GM10266 (cell line): Measurements from ENCODE around the gene LIN52.

ENCODE experiments used
- DNase-seq: peaks from one replicate; pipeline ENCODE4 v3.0.0; 2012; ENCODE audit errors: extremely low spot score
- TF ChIP-seq, protein P1 (sequence below): IDR thresholded peaks from 2 replicates; pipeline ENCODE4 v1.5.1; 2012; ENCODE audit warnings: mild to moderate bottlenecking, low read depth; ENCODE audit not compliant: control insufficient read depth, insufficient read depth; ENCODE audit errors: missing control alignments

LIN52 gene

DNA sequence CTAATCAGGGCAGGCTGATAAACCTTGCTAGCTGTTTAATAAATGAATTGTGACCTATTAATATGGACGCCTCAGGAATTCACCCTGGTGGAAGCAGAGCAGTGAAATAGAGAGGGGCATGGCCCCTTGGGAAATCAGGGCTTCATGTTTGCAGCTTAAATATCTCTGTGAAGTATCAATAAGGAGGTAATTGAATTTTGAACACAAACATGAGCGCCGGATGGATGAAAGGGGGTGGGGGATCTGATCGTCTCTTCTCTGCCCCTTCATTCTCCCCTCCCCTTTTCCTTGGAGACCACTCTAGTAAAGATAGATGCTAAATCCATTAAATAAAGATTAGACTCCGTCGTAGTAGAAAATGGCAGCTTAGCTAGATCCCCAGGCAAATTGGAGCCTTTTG lies 70.5 kb downstream of the LIN52 start:
- DNase-seq: no peak
- TF ChIP-seq, protein P1, sequence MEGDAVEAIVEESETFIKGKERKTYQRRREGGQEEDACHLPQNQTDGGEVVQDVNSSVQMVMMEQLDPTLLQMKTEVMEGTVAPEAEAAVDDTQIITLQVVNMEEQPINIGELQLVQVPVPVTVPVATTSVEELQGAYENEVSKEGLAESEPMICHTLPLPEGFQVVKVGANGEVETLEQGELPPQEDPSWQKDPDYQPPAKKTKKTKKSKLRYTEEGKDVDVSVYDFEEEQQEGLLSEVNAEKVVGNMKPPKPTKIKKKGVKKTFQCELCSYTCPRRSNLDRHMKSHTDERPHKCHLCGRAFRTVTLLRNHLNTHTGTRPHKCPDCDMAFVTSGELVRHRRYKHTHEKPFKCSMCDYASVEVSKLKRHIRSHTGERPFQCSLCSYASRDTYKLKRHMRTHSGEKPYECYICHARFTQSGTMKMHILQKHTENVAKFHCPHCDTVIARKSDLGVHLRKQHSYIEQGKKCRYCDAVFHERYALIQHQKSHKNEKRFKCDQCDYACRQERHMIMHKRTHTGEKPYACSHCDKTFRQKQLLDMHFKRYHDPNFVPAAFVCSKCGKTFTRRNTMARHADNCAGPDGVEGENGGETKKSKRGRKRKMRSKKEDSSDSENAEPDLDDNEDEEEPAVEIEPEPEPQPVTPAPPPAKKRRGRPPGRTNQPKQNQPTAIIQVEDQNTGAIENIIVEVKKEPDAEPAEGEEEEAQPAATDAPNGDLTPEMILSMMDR: no peak

DNA sequence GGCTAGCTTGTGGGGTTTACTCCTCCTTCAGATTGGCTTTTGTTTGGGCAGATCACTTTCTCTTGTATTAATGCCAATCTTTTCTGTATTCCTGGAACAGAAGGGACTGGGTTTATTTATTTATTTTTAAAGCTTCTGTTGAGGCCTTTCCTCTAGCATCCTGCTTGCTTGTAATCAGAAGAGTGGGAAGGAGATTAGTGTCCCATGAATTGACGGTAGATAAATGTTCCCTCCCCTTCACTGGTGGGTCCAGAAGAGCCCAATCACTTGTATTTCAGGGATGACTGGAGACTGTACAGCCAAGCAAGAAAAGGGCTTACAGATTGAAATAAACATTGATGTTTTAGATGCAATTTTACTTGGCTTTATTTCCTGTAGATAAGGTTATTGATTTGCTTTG lies 71.0 kb downstream of the LIN52 start:
- TF ChIP-seq, protein P1: no peak
- no peak for DNase-seq

GRCh38 chr14:74160763-74161162 lies 76.0 kb downstream of the LIN52 start:
- no peak for DNase-seq
- TF ChIP-seq, protein P1: no peak

GRCh38 chr14:74161526-74162158 lies 76.9 kb downstream of the LIN52 start:
- TF ChIP-seq, protein P1: no peak
- DNase-seq: no peak

GRCh38 chr14:74169906-74170305 lies 85.2 kb downstream of the LIN52 start:
- TF ChIP-seq, protein P1: no peak
- DNase-seq: no peak

- TF ChIP-seq, protein P1: no peak
- DNase-seq: no peak
These were observed 91.6 kb downstream of the LIN52 start for GRCh38 chr14:74176400-74176793.

DNA sequence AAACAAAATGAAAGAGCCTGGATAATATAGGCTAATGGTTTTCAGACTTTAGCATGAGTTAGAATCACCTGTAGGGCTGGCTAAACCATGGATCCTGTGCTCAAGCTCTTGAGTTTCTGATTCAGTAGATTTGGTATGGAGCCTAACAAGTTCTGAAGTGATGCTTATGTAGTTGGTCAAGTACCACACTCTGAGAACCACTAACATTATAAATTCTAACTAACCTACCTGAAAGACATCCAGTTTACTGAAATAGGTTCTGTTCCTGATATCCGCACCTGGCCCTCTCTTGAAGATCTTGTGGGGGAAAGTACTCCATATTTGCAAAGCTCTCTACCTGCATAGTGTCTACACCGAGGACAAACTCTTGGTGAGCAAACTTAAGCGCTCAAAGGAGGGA lies 95.1 kb downstream of the LIN52 start:
- no peak for DNase-seq
- TF ChIP-seq, protein P1: no peak
